Astrocyte of the cerebellum (primary cell): ENCODE results near the gene RPL29.
A peak's percentile ranks its signal among the peaks of the same experiment; 100 is the strongest.

Experiments used
- DNase-seq: peaks from one replicate; pipeline ENCODE4 v3.0.0-alpha.2; 2011; ENCODE audit warnings: low read depth
- H3K4me3 ChIP-seq: 2 replicates; pipeline ENCODE4 v1.5.1; 2011; ENCODE audit warnings: mild to moderate bottlenecking, low read depth, low read length, moderate library complexity
- in situ Hi-C: cut with HindIII; loops from 2 replicates; pipeline ENCODE4 v1.10.0; 2017; ENCODE audit warnings: low sequenced_read_pairs
- TF ChIP-seq, protein P1 (sequence below): IDR thresholded peaks from 2 replicates; pipeline ENCODE4 v1.5.1; 2012; ENCODE audit warnings: low read length, low read depth, moderate library complexity, mild to moderate bottlenecking; ENCODE audit errors: missing control alignments

The RPL29 gene

GRCh38 chr3:52015438-52016228, 19.9 kb upstream of the RPL29 start:
- in situ Hi-C loops = no loop called here
- TF ChIP-seq, protein P1, sequence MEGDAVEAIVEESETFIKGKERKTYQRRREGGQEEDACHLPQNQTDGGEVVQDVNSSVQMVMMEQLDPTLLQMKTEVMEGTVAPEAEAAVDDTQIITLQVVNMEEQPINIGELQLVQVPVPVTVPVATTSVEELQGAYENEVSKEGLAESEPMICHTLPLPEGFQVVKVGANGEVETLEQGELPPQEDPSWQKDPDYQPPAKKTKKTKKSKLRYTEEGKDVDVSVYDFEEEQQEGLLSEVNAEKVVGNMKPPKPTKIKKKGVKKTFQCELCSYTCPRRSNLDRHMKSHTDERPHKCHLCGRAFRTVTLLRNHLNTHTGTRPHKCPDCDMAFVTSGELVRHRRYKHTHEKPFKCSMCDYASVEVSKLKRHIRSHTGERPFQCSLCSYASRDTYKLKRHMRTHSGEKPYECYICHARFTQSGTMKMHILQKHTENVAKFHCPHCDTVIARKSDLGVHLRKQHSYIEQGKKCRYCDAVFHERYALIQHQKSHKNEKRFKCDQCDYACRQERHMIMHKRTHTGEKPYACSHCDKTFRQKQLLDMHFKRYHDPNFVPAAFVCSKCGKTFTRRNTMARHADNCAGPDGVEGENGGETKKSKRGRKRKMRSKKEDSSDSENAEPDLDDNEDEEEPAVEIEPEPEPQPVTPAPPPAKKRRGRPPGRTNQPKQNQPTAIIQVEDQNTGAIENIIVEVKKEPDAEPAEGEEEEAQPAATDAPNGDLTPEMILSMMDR = no peak
- DNase-seq = no peak
- H3K4me3 ChIP-seq = no peak overlapping the region

- H3K4me3 ChIP-seq = no peak overlapping the region
- in situ Hi-C loops = no loop called here
- no peak for DNase-seq
- TF ChIP-seq, protein P1 = peak; percentile 34
Measured at GRCh38 chr3:52014613-52015012, 18.9 kb upstream of the RPL29 start.

DNA sequence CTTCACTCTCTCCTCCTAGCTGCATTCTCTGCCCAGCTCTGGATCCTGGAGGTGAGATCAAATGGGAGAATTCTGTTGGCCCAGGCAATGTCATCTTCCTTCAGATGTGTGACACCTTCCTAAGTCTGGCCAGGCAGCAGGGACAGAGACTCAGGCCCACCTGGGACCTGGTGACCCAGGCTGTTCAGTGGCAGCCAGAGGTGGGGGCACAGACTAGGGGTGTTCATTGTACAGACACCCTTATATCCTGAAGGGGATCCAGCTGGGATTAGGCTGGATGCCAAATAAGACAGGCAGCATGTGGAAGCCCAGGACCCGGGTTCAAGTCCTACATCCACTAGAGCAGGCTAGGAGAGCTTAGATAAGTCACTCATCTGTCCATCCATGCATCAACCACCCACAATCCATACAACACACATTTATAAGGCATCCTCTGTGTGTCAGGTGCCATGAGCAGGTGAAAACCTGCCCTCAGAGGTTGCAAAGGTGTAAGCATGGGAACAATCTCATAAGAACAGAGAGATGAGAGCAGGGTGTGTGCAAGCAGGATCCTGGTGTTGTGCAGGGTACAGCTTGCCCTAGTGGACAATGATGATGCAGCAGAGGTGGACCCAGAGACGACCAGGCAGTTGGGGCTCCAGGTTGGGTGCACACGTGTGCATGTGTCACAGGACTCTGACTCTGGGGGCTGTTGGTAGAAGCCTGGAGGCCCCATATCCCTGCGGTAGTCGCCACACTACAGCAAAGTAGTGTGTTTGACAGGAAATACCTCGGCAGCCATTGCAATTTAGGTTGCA, 18.3 kb upstream of the RPL29 start:
- no peak for DNase-seq
- no peak overlapping the region for H3K4me3 ChIP-seq
- TF ChIP-seq, protein P1 = no peak
- in situ Hi-C loops = no loop called here

GRCh38 chr3:52012699-52013098, 17.0 kb upstream of the RPL29 start:
- DNase-seq = no peak
- H3K4me3 ChIP-seq = no peak overlapping the region
- TF ChIP-seq, protein P1 = no peak
- in situ Hi-C loops = no loop called here

DNA sequence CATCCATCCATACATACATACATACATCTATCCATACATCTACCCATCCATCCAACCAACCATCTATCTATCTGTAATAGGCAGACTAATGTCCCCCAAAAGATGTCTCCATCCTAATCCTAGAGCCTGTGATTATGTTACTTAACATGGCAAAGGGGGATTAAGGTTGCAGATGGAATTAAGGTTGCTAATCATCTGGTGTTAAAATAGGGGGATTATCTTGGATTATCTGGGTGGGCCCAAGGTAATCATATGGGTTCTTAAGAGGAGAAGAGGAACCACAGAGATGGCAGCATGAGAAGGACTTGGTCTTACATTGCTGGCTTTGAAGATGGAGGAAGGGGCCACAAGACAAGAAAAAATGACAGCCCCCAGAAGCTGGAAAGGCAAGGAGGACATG, 14.7 kb upstream of the RPL29 start:
- no peak for DNase-seq
- in situ Hi-C loops = no loop called here
- TF ChIP-seq, protein P1 = no peak
- H3K4me3 ChIP-seq = no peak overlapping the region

- TF ChIP-seq, protein P1 = no peak
- in situ Hi-C loops = no loop called here
- DNase-seq = no peak
Measured at GRCh38 chr3:52007291-52007690, 11.6 kb upstream of the RPL29 start.

More at GRCh38 chr3:52007291-52007690, 11.6 kb upstream of the RPL29 start:
- no peak overlapping the region for H3K4me3 ChIP-seq
